GM19035 (cell line): ENCODE results near the gene CNOT4.
"Not testable (repeated sequence)": the region's sequence is repeated elsewhere in the genome, so short reads cannot be mapped to it uniquely, and the experiment has no call there.

ENCODE experiments used
- ATAC-seq: cut with Tn5 transposase; IDR thresholded peaks from one replicate; pipeline ENCODE4 v1.9.1; 2021; ENCODE audit not compliant: unreplicated experiment

Gene CNOT4

GRCh38 chr7:135368416-135369186, 141.3 kb downstream of the CNOT4 start:
- ATAC-seq = no peak

GRCh38 chr7:135366843-135367508, 142.9 kb downstream of the CNOT4 start:
- ATAC-seq = no peak

GRCh38 chr7:135365721-135366120, 144.2 kb downstream of the CNOT4 start:
- no peak for ATAC-seq

GRCh38 chr7:135364206-135364605, 145.7 kb downstream of the CNOT4 start:
- no peak for ATAC-seq

GRCh38 chr7:135362871-135363270, 147.0 kb downstream of the CNOT4 start:
- no peak for ATAC-seq

GRCh38 chr7:135361788-135362187, 148.1 kb downstream of the CNOT4 start:
- ATAC-seq = no peak

GRCh38 chr7:135359615-135360014, 150.3 kb downstream of the CNOT4 start:
- ATAC-seq = no peak

GRCh38 chr7:135355377-135356048, 154.4 kb downstream of the CNOT4 start:
- ATAC-seq = no peak

GRCh38 chr7:135353832-135354231, 156.1 kb downstream of the CNOT4 start:
- ATAC-seq = no peak

- ATAC-seq = no peak
These were observed 157.6 kb downstream of the CNOT4 start for GRCh38 chr7:135352285-135352684.

GRCh38 chr7:135351070-135351469, 158.8 kb downstream of the CNOT4 start:
- ATAC-seq = not testable (repeated sequence)

GRCh38 chr7:135349746-135350145, 160.2 kb downstream of the CNOT4 start:
- ATAC-seq = no peak

GRCh38 chr7:135348493-135348892, 161.4 kb downstream of the CNOT4 start:
- ATAC-seq = no peak

GRCh38 chr7:135343361-135343760, 166.5 kb downstream of the CNOT4 start:
- no peak for ATAC-seq

- ATAC-seq = no peak
These were observed 167.0 kb downstream of the CNOT4 start for GRCh38 chr7:135342887-135343286.

GRCh38 chr7:135341049-135341448, 168.9 kb downstream of the CNOT4 start:
- ATAC-seq = no peak

GRCh38 chr7:135337977-135338550, 171.8 kb downstream of the CNOT4 start:
- no peak for ATAC-seq

- ATAC-seq = no peak
These were observed 172.4 kb downstream of the CNOT4 start for GRCh38 chr7:135337506-135337905.

GRCh38 chr7:135335628-135336139, 174.2 kb downstream of the CNOT4 start:
- peak; percentile 75 for ATAC-seq

- ATAC-seq = no peak
These were observed 174.9 kb downstream of the CNOT4 start for GRCh38 chr7:135334830-135335543.

GRCh38 chr7:135333946-135334345, 176.0 kb downstream of the CNOT4 start:
- no peak for ATAC-seq
